Fibroblast of lung (primary cell): ENCODE data around the gene IFT122. TPM values are rescaled to one million over a fixed set of nuclear protein-coding genes. Genes with fewer than 3 reads are reported as not detected.
"Not testable (repeated sequence)": the region's sequence is repeated elsewhere in the genome, so short reads cannot be mapped to it uniquely, and the experiment has no call there.

Source experiments
- DNase-seq, 2 donors: peaks; one replicate each; pipeline versions ENCODE4 v3.0.0 to v3.0.0-alpha.2; 2010; ENCODE audit warnings: low read depth in 2 of 2
- H2AFZ ChIP-seq: 2 replicates; pipeline ENCODE4 v1.5.1; 2012; ENCODE audit warnings: low read length, control low read depth, inconsistent platforms
- H3K27ac ChIP-seq: 2 replicates; pipeline ENCODE4 v1.5.1; 2011; ENCODE audit warnings: low read length, control low read depth; ENCODE audit not compliant: insufficient read depth
- H3K27me3 ChIP-seq: 2 replicates; pipeline ENCODE4 v1.5.1; 2011; ENCODE audit warnings: mild to moderate bottlenecking, low read length; ENCODE audit not compliant: control insufficient read depth, insufficient read depth
- H3K36me3 ChIP-seq: 2 replicates; pipeline ENCODE4 v1.5.1; 2011; ENCODE audit warnings: low read length; ENCODE audit not compliant: control insufficient read depth, insufficient read depth
- H3K4me1 ChIP-seq: 2 replicates; pipeline ENCODE4 v1.5.1; 2011; ENCODE audit warnings: low read length; ENCODE audit not compliant: control insufficient read depth, insufficient read depth; ENCODE audit errors: extremely low read depth
- H3K4me2 ChIP-seq: 2 replicates; pipeline ENCODE4 v1.5.1; 2011; ENCODE audit warnings: low read length, control low read depth; ENCODE audit not compliant: insufficient read depth; ENCODE audit errors: extremely low read depth
- H3K4me3 ChIP-seq, 4 experiments: fragments of 200-600 bp in 1 of 4; sonication (generic) in 1 of 4; replicated peaks in 1 of 4; 2 replicates each; pipeline ENCODE4 v1.5.1; 2011 to 2016; ENCODE audit warnings: low read length in 4 of 4, low read depth in 3 of 4, mild to moderate bottlenecking in 3 of 4, control low read depth in 2 of 4, inconsistent platforms in 1 of 4, mixed read lengths in 1 of 4; ENCODE audit not compliant: insufficient read depth in 1 of 4; ENCODE audit errors: control extremely low read depth in 1 of 4
- H3K79me2 ChIP-seq: 2 replicates; pipeline ENCODE4 v1.5.1; 2012; ENCODE audit warnings: mild to moderate bottlenecking, low read length, inconsistent platforms; ENCODE audit not compliant: control insufficient read depth, insufficient read depth
- H3K9ac ChIP-seq: 2 replicates; pipeline ENCODE4 v1.5.1; 2011; ENCODE audit warnings: mild to moderate bottlenecking, low read length, control low read depth; ENCODE audit not compliant: insufficient read depth
- H3K9me3 ChIP-seq: 2 replicates; pipeline ENCODE4 v1.5.1; 2012; ENCODE audit warnings: low read depth, low read length; ENCODE audit not compliant: control insufficient read depth, insufficient read depth
- H4K20me1 ChIP-seq: 2 replicates; pipeline ENCODE4 v1.5.1; 2011; ENCODE audit warnings: low read length; ENCODE audit not compliant: control insufficient read depth, insufficient read depth; ENCODE audit errors: extremely low read depth
- EZH2 ChIP-seq: IDR thresholded peaks from 2 replicates; pipeline ENCODE4 v1.5.1; 2012; ENCODE audit warnings: low read length, control low read depth, mild to moderate bottlenecking; ENCODE audit errors: missing control alignments
- polyA plus RNA-seq, 2 donors: library from polyadenylated mRNA; depleted of rRNA in 1 of 2; stranded (reverse) in 1 of 2; unstranded in 1 of 2; fragments of >200 nt; gene quantifications; 2 replicates each; pipeline ENCODE4 v1.2.1, GENCODE V29; 2011 to 2012; ENCODE audit warnings: missing spikeins in 1 of 2
- total RNA-seq: library from RNA; depleted of rRNA; stranded (reverse); fragments of >200 nt; gene quantifications from 2 replicates; pipeline ENCODE4 v1.2.1, GENCODE V29; 2014
- TF ChIP-seq, protein P1 (sequence below), 2 donors: IDR thresholded peaks in 1 of 2; conservative IDR thresholded peaks in 1 of 2; 1 replicate in 1 of 2; 2 replicates in 1 of 2; pipeline ENCODE4 v1.5.1; 2011 to 2012; ENCODE audit warnings: low read length in 2 of 2, control low read depth in 1 of 2, inconsistent platforms in 1 of 2, low read depth in 1 of 2, mild to moderate bottlenecking in 1 of 2

Gene IFT122
- total and polyA plus RNA-seq, 2 donors (not counting 1 experiment from before 2014, with no cell fraction given), result 13.2 to 27.2 TPM

DNA sequence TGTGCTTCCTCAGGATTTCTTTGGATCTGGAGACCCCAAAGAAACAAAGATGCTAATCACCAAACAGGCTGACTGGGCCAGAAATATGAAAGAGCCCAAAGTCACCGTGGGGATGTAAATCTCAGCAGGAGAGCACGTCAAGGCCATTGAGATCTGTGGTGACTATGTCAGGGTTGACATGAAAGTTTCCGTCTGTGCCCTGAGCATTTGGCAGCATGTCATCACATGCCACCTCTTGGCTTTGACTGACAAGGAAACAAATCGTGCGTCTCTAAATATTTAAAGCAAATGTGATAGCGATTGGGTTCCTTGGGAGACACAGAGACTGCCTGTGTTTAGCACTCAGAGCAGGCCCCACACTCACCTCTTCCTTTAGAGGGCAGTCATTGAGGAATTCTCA, 46.8 kb upstream of the IFT122 start:
- no peak overlapping the region for H3K4me2 ChIP-seq
- no peak for TF ChIP-seq EZH2
- TF ChIP-seq, protein P1, sequence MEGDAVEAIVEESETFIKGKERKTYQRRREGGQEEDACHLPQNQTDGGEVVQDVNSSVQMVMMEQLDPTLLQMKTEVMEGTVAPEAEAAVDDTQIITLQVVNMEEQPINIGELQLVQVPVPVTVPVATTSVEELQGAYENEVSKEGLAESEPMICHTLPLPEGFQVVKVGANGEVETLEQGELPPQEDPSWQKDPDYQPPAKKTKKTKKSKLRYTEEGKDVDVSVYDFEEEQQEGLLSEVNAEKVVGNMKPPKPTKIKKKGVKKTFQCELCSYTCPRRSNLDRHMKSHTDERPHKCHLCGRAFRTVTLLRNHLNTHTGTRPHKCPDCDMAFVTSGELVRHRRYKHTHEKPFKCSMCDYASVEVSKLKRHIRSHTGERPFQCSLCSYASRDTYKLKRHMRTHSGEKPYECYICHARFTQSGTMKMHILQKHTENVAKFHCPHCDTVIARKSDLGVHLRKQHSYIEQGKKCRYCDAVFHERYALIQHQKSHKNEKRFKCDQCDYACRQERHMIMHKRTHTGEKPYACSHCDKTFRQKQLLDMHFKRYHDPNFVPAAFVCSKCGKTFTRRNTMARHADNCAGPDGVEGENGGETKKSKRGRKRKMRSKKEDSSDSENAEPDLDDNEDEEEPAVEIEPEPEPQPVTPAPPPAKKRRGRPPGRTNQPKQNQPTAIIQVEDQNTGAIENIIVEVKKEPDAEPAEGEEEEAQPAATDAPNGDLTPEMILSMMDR (conservative IDR thresholded peaks at IDR 0.05 in 1 of 2, IDR thresholded peaks at IDR 0.05 in 1 of 2; ENCODE audit: low read depth in 1 of 2, low read length in 2 of 2), result no peak
- no peak for DNase-seq
- H3K36me3 ChIP-seq, result peaks cover 9% of the 10 kb centered on the region
- H2AFZ ChIP-seq, result no peak overlapping the region
- H3K4me3 ChIP-seq, result no peak overlapping the region
- no peaks in the 10 kb centered on the region for H4K20me1 ChIP-seq
- H3K79me2 ChIP-seq, result peaks cover 37% of the 10 kb centered on the region
- no peaks in the 10 kb centered on the region for H3K9me3 ChIP-seq
- H3K27ac ChIP-seq, result no peak overlapping the region
- H3K27me3 ChIP-seq, result no peaks in the 10 kb centered on the region
- H3K4me1 ChIP-seq, result peaks cover 12% of the 10 kb centered on the region
- H3K9ac ChIP-seq, result no peak overlapping the region

GRCh38 chr3:129393760-129394564, 46.1 kb upstream of the IFT122 start:
- not testable (repeated sequence) for H3K27ac ChIP-seq, DNase-seq, H3K4me2 ChIP-seq, H3K4me3 ChIP-seq, H3K4me1 ChIP-seq, H3K9ac ChIP-seq, H4K20me1 ChIP-seq, H3K9me3 ChIP-seq, H3K27me3 ChIP-seq, H3K36me3 ChIP-seq, H2AFZ ChIP-seq
- H3K79me2 ChIP-seq, result peaks cover 44% of the 10 kb centered on the region

DNA sequence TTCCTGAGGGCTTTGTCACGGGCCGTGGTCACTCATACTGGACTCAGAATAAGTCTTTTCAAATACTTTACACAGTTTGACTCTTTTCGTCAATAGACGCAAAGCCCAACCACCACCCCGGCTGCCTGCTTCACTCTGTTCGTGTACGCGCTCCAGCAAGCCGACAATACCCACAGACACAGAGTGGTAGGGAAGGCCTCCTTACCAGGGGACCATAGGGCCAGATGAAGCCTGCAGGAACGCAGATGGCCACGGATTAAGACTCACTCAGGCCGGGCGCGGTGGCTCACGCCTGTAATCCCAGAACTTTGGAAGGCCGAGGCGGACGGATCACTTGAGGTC, 41.2 kb upstream of the IFT122 start:
- H3K4me1 ChIP-seq, result no peaks in the 10 kb centered on the region
- peak overlapping the region; percentile 94 for H3K4me2 ChIP-seq
- H3K9ac ChIP-seq, result peak overlapping the region; percentile 82
- no peaks in the 10 kb centered on the region for H3K27me3 ChIP-seq
- peak overlapping the region; percentile 91 for H2AFZ ChIP-seq
- H3K27ac ChIP-seq, result peak overlapping the region; percentile 97
- no peaks in the 10 kb centered on the region for H3K9me3 ChIP-seq
- DNase-seq, result peak; percentile 21 to 37
- H4K20me1 ChIP-seq, result no peaks in the 10 kb centered on the region
- peaks cover 46% of the 10 kb centered on the region for H3K79me2 ChIP-seq
- peak overlapping the region; percentile 89 to 96 (median 90) for H3K4me3 ChIP-seq
- no peak for TF ChIP-seq EZH2
- TF ChIP-seq, protein P1 (conservative IDR thresholded peaks at IDR 0.05 in 1 of 2, IDR thresholded peaks at IDR 0.05 in 1 of 2; ENCODE audit: low read depth in 1 of 2, low read length in 2 of 2), result no peak
- H3K36me3 ChIP-seq, result no peaks in the 10 kb centered on the region
